H9 (cell line): Measurements from ENCODE around the gene WDR55. TPM values are rescaled to one million over a fixed set of nuclear protein-coding genes. Genes with fewer than 3 reads are reported as not detected.
A peak's percentile ranks its signal among the peaks of the same experiment; 100 is the strongest.

ENCODE experiments used
- DNase-seq: peaks from one replicate; pipeline ENCODE4 v3.0.0-alpha.2; 2017
- H2AFZ ChIP-seq: one replicate; pipeline ENCODE4 v1.6.1; 2013; ENCODE audit warnings: mild to moderate bottlenecking, low read length, control low read depth, moderate library complexity
- H2AK5ac ChIP-seq: 2 replicates; pipeline ENCODE4 v1.6.1; 2013; ENCODE audit warnings: low read length, control low read depth, mixed read lengths; ENCODE audit not compliant: insufficient read length
- H2BK120ac ChIP-seq: one replicate; pipeline ENCODE4 v1.6.1; 2013; ENCODE audit warnings: low read depth, mild to moderate bottlenecking, low read length, control low read depth, inconsistent platforms; ENCODE audit not compliant: poor library complexity, severe bottlenecking
- H2BK12ac ChIP-seq: 2 replicates; pipeline ENCODE4 v1.6.1; 2013; ENCODE audit warnings: low read length, control low read depth, mixed read lengths, low read depth; ENCODE audit not compliant: insufficient read length
- H2BK15ac ChIP-seq: 2 replicates; pipeline ENCODE4 v1.6.1; 2013; ENCODE audit warnings: low read depth, low read length, control low read depth
- H2BK20ac ChIP-seq: one replicate; pipeline ENCODE4 v1.6.1; 2013; ENCODE audit warnings: low read depth, mild to moderate bottlenecking, low read length, control low read depth, inconsistent platforms; ENCODE audit not compliant: poor library complexity, severe bottlenecking
- H2BK5ac ChIP-seq: 2 replicates; pipeline ENCODE4 v1.6.1; 2013; ENCODE audit warnings: low read length, control low read depth, mixed read lengths; ENCODE audit not compliant: insufficient read length
- H3K14ac ChIP-seq: 2 replicates; pipeline ENCODE4 v1.6.1; 2013; ENCODE audit warnings: low read length, control low read depth; ENCODE audit not compliant: insufficient read depth
- H3K18ac ChIP-seq: 2 replicates; pipeline ENCODE4 v1.6.1; 2013; ENCODE audit warnings: low read depth, mild to moderate bottlenecking, mixed read lengths, low read length, control low read depth; ENCODE audit not compliant: insufficient read length
- H3K23ac ChIP-seq: 2 replicates; pipeline ENCODE4 v1.6.1; 2013; ENCODE audit warnings: low read length, control low read depth, mixed read lengths, low read depth; ENCODE audit not compliant: insufficient read length
- H3K23me2 ChIP-seq: 2 replicates; pipeline ENCODE4 v1.6.1; 2013; ENCODE audit warnings: low read depth, mild to moderate bottlenecking, mixed read lengths, low read length, control low read depth; ENCODE audit not compliant: insufficient read length, poor library complexity, severe bottlenecking
- H3K27ac ChIP-seq: 2 replicates; pipeline ENCODE4 v1.5.1; 2013; ENCODE audit warnings: low read length, control low read depth, mixed read lengths, low read depth; ENCODE audit not compliant: insufficient read length
- H3K27me3 ChIP-seq: 2 replicates; pipeline ENCODE4 v1.6.1; 2013; ENCODE audit warnings: low read length, control low read depth, inconsistent platforms; ENCODE audit not compliant: insufficient read depth
- H3K4ac ChIP-seq: 2 replicates; pipeline ENCODE4 v1.6.1; 2013; ENCODE audit warnings: low read depth, mild to moderate bottlenecking, control low read depth, inconsistent platforms, low read length, moderate library complexity
- H3K4me1 ChIP-seq: 2 replicates; pipeline ENCODE4 v1.6.1; 2013; ENCODE audit warnings: low read length, control low read depth, inconsistent platforms; ENCODE audit not compliant: insufficient read depth
- H3K4me2 ChIP-seq: 2 replicates; pipeline ENCODE4 v1.6.1; 2013; ENCODE audit warnings: low read length, control low read depth, mixed read lengths; ENCODE audit not compliant: insufficient read length, insufficient read depth
- H3K56ac ChIP-seq: 2 replicates; pipeline ENCODE4 v1.6.1; 2013; ENCODE audit warnings: low read depth, mild to moderate bottlenecking, mixed read lengths, low read length, control low read depth; ENCODE audit not compliant: insufficient read length
- H3K79me1 ChIP-seq: 2 replicates; pipeline ENCODE4 v1.6.1; 2013; ENCODE audit warnings: low read depth, mild to moderate bottlenecking, moderate library complexity, low read length, control low read depth, inconsistent platforms; ENCODE audit not compliant: insufficient read depth, poor library complexity, severe bottlenecking
- H3K79me2 ChIP-seq: 2 replicates; pipeline ENCODE4 v1.6.1; 2013; ENCODE audit warnings: low read length, control low read depth, inconsistent platforms; ENCODE audit not compliant: insufficient read depth
- H3K9ac ChIP-seq: 2 replicates; pipeline ENCODE4 v1.6.1; 2013; ENCODE audit warnings: low read length, control low read depth, mixed read lengths; ENCODE audit not compliant: insufficient read length; ENCODE audit errors: extremely low read depth
- H3K9me3 ChIP-seq: one replicate; pipeline ENCODE4 v1.6.1; 2013; ENCODE audit warnings: low read depth, low read length, inconsistent platforms; ENCODE audit not compliant: control insufficient read depth
- H3T11ph ChIP-seq: one replicate; pipeline ENCODE4 v1.6.1; 2013; ENCODE audit warnings: mild to moderate bottlenecking, low read length, control low read depth, inconsistent platforms
- H4K20me1 ChIP-seq: one replicate; pipeline ENCODE4 v1.6.1; 2013; ENCODE audit not compliant: control insufficient read depth, insufficient read length, insufficient read depth
- H4K5ac ChIP-seq: 2 replicates; pipeline ENCODE4 v1.6.1; 2013; ENCODE audit warnings: low read depth, mild to moderate bottlenecking, mixed read lengths, low read length, control low read depth; ENCODE audit not compliant: insufficient read length
- H4K8ac ChIP-seq: replicated peaks from 2 replicates; pipeline ENCODE4 v1.6.1; 2013; ENCODE audit warnings: low read length, control low read depth, mixed read lengths, low read depth; ENCODE audit not compliant: insufficient read length
- H4K91ac ChIP-seq: 2 replicates; pipeline ENCODE4 v1.6.1; 2013; ENCODE audit warnings: low read depth, mild to moderate bottlenecking, moderate library complexity, mixed read lengths, low read length, control low read depth; ENCODE audit not compliant: insufficient read length
- H3K27ac Mint-ChIP-seq, 3 experiments: 2 replicates in 2 of 3; 3 replicates in 1 of 3; pipeline ENCODE4 v1.8.0; 2020 to 2021; ENCODE audit warnings: mixed read lengths in 3 of 3, mild to moderate bottlenecking in 1 of 3, moderate library complexity in 1 of 3
- H3K27me3 Mint-ChIP-seq: 2 replicates; pipeline ENCODE4 v1.8.0; 2021; ENCODE audit warnings: low read depth, mild to moderate bottlenecking, moderate library complexity, mixed read lengths
- H3K36me3 Mint-ChIP-seq, 3 experiments: 2 replicates in 2 of 3; 3 replicates in 1 of 3; pipeline ENCODE4 v1.8.0; 2020 to 2021; ENCODE audit warnings: low read depth in 3 of 3, mixed read lengths in 3 of 3; ENCODE audit not compliant: insufficient read depth in 1 of 3
- H3K4me1 Mint-ChIP-seq, 2 experiments: 2 replicates each; pipeline ENCODE4 v1.8.0; 2020; ENCODE audit warnings: mixed read lengths in 2 of 2
- H3K4me3 Mint-ChIP-seq, 2 experiments: 2 replicates in 1 of 2; 3 replicates in 1 of 2; pipeline ENCODE4 v1.8.0; 2020 to 2021; ENCODE audit warnings: mild to moderate bottlenecking in 2 of 2, mixed read lengths in 2 of 2, moderate library complexity in 1 of 2
- H3K9me3 Mint-ChIP-seq, 2 experiments: 2 replicates in 1 of 2; 3 replicates in 1 of 2; pipeline ENCODE4 v1.8.0; 2020; ENCODE audit warnings: mild to moderate bottlenecking in 2 of 2, mixed read lengths in 2 of 2, moderate library complexity in 1 of 2
- WGBS: extraction: QIAGEN DNeasy Blood & Tissue Kit; methylation state at CpG from one replicate; pipeline ENCODE4 v1.1.7; 2013; ENCODE audit warnings: missing lambda C conversion rate, low lambda C conversion rate, mixed read lengths; ENCODE audit not compliant: insufficient read length; ENCODE audit errors: extremely low coverage; 5-methylcytosine and 5-hydroxymethylcytosine counted together
- total RNA-seq: library from RNA; stranded (reverse); gene quantifications from 2 replicates; pipeline ENCODE4 v1.2.1, GENCODE V29; 2021
- TF ChIP-seq, protein P1 (sequence below): fragments of 200-600 bp; sonication (generic); conservative IDR thresholded peaks from 3 replicates; pipeline ENCODE4 v1.8.0; 2021; ENCODE audit warnings: antibody characterized with exemption, mild to moderate bottlenecking

Gene WDR55
- total RNA-seq, 1 experiment from 2014 or later, result 24.7 TPM

GRCh38 chr5:140671472-140672125 is 6.9 kb downstream of the WDR55 start:
- H2AFZ ChIP-seq, result no peak overlapping the region

More at GRCh38 chr5:140671472-140672125, 6.9 kb downstream of the WDR55 start:
- Histone ChIP-seq H2BK12ac (no peak overlapping the region), H2BK20ac (no peak overlapping the region), H3K27me3 (no peaks in the 10 kb centered on the region), H3K79me2 (no peaks in the 10 kb centered on the region), H3K27ac (no peak overlapping the region), H3K4me1 (no peaks in the 10 kb centered on the region), H3K4ac (no peak overlapping the region), H4K8ac (no peak overlapping the region), H3K79me1 (no peaks in the 10 kb centered on the region), H4K20me1 (no peaks in the 10 kb centered on the region), H2AK5ac (no peak overlapping the region), H2BK15ac (no peak overlapping the region), H3K23me2 (no peaks in the 10 kb centered on the region), H3K9me3 (no peaks in the 10 kb centered on the region), H2BK120ac (no peak overlapping the region), H3K18ac (no peak overlapping the region), H3K56ac (no peak overlapping the region), H4K5ac (no peak overlapping the region), H3K14ac (no peak overlapping the region), H4K91ac (no peak overlapping the region), H3T11ph (no peak overlapping the region), H3K9ac (no peak overlapping the region), H3K4me2 (no peak overlapping the region), H3K23ac (no peak overlapping the region), H2BK5ac (no peak overlapping the region)
- no CpG with 5 or more reads among the region's 7 CpGs for WGBS
- H3K9me3 Mint-ChIP-seq, result no peaks in the 10 kb centered on the region
- no peaks in the 10 kb centered on the region for H3K27me3 Mint-ChIP-seq
- H3K27ac Mint-ChIP-seq, result peak overlapping the region in 2 of 3 experiments; percentile 2 to 21; a peak in 3 of 7 replicates
- no peak for DNase-seq
- peaks cover 0 to 6% of the 10 kb centered on the region in 2 experiments; a peak in 2 of 4 replicates for H3K4me1 Mint-ChIP-seq
- H3K4me3 Mint-ChIP-seq, result no peak overlapping the region
- TF ChIP-seq, protein P1, sequence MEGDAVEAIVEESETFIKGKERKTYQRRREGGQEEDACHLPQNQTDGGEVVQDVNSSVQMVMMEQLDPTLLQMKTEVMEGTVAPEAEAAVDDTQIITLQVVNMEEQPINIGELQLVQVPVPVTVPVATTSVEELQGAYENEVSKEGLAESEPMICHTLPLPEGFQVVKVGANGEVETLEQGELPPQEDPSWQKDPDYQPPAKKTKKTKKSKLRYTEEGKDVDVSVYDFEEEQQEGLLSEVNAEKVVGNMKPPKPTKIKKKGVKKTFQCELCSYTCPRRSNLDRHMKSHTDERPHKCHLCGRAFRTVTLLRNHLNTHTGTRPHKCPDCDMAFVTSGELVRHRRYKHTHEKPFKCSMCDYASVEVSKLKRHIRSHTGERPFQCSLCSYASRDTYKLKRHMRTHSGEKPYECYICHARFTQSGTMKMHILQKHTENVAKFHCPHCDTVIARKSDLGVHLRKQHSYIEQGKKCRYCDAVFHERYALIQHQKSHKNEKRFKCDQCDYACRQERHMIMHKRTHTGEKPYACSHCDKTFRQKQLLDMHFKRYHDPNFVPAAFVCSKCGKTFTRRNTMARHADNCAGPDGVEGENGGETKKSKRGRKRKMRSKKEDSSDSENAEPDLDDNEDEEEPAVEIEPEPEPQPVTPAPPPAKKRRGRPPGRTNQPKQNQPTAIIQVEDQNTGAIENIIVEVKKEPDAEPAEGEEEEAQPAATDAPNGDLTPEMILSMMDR, result no peak
- peaks cover 26 to 81% (median 54%) of the 10 kb centered on the region in 3 experiments; a peak in 6 of 7 replicates for H3K36me3 Mint-ChIP-seq
